Chondrocyte (in vitro differentiated cells): ENCODE results near the gene AJUBA. TPM values are rescaled to one million over a fixed set of nuclear protein-coding genes. Genes with fewer than 3 reads are reported as not detected.
"Not testable (repeated sequence)": the region's sequence is repeated elsewhere in the genome, so short reads cannot be mapped to it uniquely, and the experiment has no call there.

Experiments
- DNase-seq: peaks from one replicate; pipeline ENCODE4 v3.0.0; 2021; ENCODE audit warnings: mixed read lengths, low spot score
- H3K27ac Mint-ChIP-seq: one replicate; pipeline ENCODE4 v1.8.0; 2021; ENCODE audit warnings: mild to moderate bottlenecking, moderate library complexity, mixed read lengths; ENCODE audit not compliant: unreplicated experiment
- H3K27me3 Mint-ChIP-seq: 2 replicates; pipeline ENCODE4 v1.8.0; 2021; ENCODE audit warnings: low read depth, mixed read lengths
- H3K36me3 Mint-ChIP-seq: 2 replicates; pipeline ENCODE4 v1.8.0; 2021; ENCODE audit warnings: low read depth, mixed read lengths
- H3K4me1 Mint-ChIP-seq: 2 replicates; pipeline ENCODE4 v1.8.0; 2021; ENCODE audit warnings: low read depth, mild to moderate bottlenecking, mixed read lengths
- H3K4me3 Mint-ChIP-seq: one replicate; pipeline ENCODE4 v1.8.0; 2021; ENCODE audit warnings: mild to moderate bottlenecking, moderate library complexity, mixed read lengths; ENCODE audit not compliant: unreplicated experiment
- H3K9me3 Mint-ChIP-seq: 2 replicates; pipeline ENCODE4 v1.8.0; 2021; ENCODE audit warnings: low read depth, mixed read lengths
- CTCF ChIP-seq: fragments of 200-600 bp; sonication (generic); IDR thresholded peaks from 2 replicates; pipeline ENCODE4 v1.5.0; 2021; ENCODE audit warnings: antibody characterized with exemption, mild to moderate bottlenecking, moderate library complexity
- total RNA-seq: library from RNA; stranded (reverse); gene quantifications from 3 replicates; pipeline ENCODE4 v1.2.1, GENCODE V29; 2021

AJUBA gene
- total RNA-seq, 1 donor from 2014 or later: 124 TPM

- Mint-ChIP-seq H3K36me3 (peaks cover 2% of the 10 kb centered on the region), H3K4me1 (no peaks in the 10 kb centered on the region), H3K9me3 (no peaks in the 10 kb centered on the region), H3K4me3 (no peak overlapping the region), H3K27me3 (no peaks in the 10 kb centered on the region), H3K27ac (no peak overlapping the region)
- TF ChIP-seq CTCF: no peak
- no peak for DNase-seq
Observed at GRCh38 chr14:23018107-23018506, 35.8 kb upstream of the AJUBA start.

GRCh38 chr14:23017091-23017490 is 34.7 kb upstream of the AJUBA start:
- Mint-ChIP-seq H3K27me3 (no peaks in the 10 kb centered on the region), H3K27ac (no peak overlapping the region), H3K4me3 (no peak overlapping the region), H3K4me1 (no peaks in the 10 kb centered on the region), H3K36me3 (peaks cover 2% of the 10 kb centered on the region), H3K9me3 (no peaks in the 10 kb centered on the region)
- DNase-seq: no peak
- no peak for TF ChIP-seq CTCF

GRCh38 chr14:23015618-23016017 is 33.3 kb upstream of the AJUBA start:
- no peaks in the 10 kb centered on the region for H3K27me3 Mint-ChIP-seq
- H3K27ac Mint-ChIP-seq: no peak overlapping the region
- DNase-seq: no peak
- H3K4me1 Mint-ChIP-seq: peaks cover 3% of the 10 kb centered on the region
- H3K9me3 Mint-ChIP-seq: no peaks in the 10 kb centered on the region
- H3K36me3 Mint-ChIP-seq: peaks cover 2% of the 10 kb centered on the region
- no peak for TF ChIP-seq CTCF
- H3K4me3 Mint-ChIP-seq: no peak overlapping the region

GRCh38 chr14:23013749-23014054 is 31.4 kb upstream of the AJUBA start:
- H3K4me1 Mint-ChIP-seq: peaks cover 20% of the 10 kb centered on the region
- not testable (repeated sequence) for H3K27me3 Mint-ChIP-seq, DNase-seq, H3K4me3 Mint-ChIP-seq, H3K27ac Mint-ChIP-seq, H3K36me3 Mint-ChIP-seq, H3K9me3 Mint-ChIP-seq

- no peaks in the 10 kb centered on the region for H3K9me3 Mint-ChIP-seq
- H3K27ac Mint-ChIP-seq: no peak overlapping the region
- H3K4me3 Mint-ChIP-seq: no peak overlapping the region
- no peaks in the 10 kb centered on the region for H3K27me3 Mint-ChIP-seq
- no peak for DNase-seq
- H3K4me1 Mint-ChIP-seq: peaks cover 23% of the 10 kb centered on the region
- TF ChIP-seq CTCF: no peak
- peaks cover 2% of the 10 kb centered on the region for H3K36me3 Mint-ChIP-seq
Observed at GRCh38 chr14:23013054-23013748, 30.9 kb upstream of the AJUBA start.
